Measurements from ENCODE around the gene TSC22D3.
A peak's percentile ranks its signal among the peaks of the same experiment; 100 is the strongest.
"Not testable (repeated sequence)": the region's sequence is repeated elsewhere in the genome, so short reads cannot be mapped to it uniquely, and the experiment has no call there.

Gene TSC22D3

DNA sequence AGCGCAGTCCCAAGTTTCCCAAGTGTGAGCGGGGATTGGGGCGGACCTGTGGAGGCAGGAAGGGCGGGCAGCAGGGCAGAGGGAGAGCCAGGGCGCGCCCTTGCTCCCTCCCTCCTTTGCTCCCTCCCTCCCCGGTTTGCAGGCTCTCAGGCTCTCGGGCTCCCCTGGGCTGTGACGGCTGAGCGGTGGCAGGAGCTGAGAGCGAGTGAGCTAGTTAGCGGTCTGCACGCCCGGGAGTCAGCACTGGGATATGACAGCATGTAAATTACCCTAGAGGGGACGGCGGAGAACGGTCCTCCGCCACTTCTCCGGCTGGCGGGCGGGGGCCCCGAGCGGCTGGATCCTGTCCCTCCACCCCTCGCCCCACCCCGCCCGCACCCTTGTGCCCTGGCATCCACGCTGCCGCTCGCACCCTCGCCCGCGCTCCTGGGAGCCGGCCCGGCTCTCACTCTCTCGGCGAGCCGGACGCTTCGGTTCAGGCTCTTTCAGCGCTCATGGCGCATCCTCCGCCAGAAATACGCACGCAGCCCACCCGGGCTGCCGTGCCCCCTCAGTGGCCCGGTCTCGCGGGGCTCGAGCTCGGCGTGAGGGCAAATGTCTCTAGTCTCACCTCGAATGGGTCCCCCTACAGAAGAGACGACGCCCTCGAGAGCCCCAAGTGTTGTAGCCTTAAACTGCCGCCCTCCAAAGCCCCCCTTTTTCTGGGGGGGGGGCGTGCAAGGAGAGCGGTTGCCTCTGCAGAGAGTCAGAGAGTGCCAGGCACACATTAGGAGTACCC lies at the start of gene TSC22D3:
TSS of gene TSC22D3 (minus strand) at position 54 of the 778 bp plus-strand sequence. CDS start 368 bp downstream, outside the sequence.
- DNase-seq (ENCODE audit: low read depth), result peak; percentile 37
- TF ChIP-seq, protein P1, sequence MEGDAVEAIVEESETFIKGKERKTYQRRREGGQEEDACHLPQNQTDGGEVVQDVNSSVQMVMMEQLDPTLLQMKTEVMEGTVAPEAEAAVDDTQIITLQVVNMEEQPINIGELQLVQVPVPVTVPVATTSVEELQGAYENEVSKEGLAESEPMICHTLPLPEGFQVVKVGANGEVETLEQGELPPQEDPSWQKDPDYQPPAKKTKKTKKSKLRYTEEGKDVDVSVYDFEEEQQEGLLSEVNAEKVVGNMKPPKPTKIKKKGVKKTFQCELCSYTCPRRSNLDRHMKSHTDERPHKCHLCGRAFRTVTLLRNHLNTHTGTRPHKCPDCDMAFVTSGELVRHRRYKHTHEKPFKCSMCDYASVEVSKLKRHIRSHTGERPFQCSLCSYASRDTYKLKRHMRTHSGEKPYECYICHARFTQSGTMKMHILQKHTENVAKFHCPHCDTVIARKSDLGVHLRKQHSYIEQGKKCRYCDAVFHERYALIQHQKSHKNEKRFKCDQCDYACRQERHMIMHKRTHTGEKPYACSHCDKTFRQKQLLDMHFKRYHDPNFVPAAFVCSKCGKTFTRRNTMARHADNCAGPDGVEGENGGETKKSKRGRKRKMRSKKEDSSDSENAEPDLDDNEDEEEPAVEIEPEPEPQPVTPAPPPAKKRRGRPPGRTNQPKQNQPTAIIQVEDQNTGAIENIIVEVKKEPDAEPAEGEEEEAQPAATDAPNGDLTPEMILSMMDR (conservative IDR thresholded peaks at IDR 0.05; ENCODE audit: low read depth, low read length), result no peak
- H3K4me3 ChIP-seq (ENCODE audit: low read length), result peak within 1 kb of the TSS; percentile 48

DNA sequence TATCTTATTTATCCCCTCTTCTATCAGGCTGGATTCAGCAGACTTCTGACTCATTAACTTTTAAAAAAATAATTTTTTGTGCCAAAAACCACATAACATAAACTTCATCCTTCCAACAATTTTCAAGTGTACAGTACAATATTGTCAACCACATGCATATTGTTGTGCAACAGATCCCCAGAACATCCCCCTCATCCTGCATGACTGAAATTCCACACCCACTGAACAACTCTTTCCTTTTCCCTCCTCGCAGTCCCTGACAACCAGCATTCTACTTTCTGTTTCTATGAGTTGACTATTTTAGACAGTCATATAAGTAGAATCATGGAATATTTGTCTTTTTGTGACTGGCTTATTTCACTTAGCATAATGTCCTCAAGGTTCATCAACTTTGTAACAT lies 47.9 kb upstream of the TSC22D3 start:
- no peak overlapping the region for H3K4me3 ChIP-seq (ENCODE audit: low read length)
- TF ChIP-seq, protein P1 (conservative IDR thresholded peaks at IDR 0.05; ENCODE audit: low read depth, low read length), result no peak
- DNase-seq (ENCODE audit: low read depth), result no peak

DNA sequence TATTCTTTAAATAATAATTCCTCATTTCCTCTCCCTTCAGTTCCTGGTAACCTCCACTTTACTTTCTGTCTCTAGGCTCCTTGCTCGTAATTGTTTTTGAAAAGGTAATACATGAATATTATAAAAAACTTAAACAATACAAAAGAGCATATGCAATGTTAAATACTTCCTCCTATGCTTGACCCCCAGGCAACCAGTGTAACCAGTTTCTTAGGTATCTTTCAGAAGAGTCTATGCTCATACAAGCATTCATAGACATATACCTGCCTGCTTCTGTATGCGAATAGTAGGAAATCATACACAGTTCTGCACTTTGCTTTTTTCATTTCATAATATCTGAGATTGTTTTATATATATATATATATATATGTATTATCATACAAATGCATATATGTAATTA lies 47.5 kb upstream of the TSC22D3 start:
- TF ChIP-seq, protein P1 (conservative IDR thresholded peaks at IDR 0.05; ENCODE audit: low read depth, low read length), result no peak
- no peak for DNase-seq (ENCODE audit: low read depth)
- no peak overlapping the region for H3K4me3 ChIP-seq (ENCODE audit: low read length)

DNA sequence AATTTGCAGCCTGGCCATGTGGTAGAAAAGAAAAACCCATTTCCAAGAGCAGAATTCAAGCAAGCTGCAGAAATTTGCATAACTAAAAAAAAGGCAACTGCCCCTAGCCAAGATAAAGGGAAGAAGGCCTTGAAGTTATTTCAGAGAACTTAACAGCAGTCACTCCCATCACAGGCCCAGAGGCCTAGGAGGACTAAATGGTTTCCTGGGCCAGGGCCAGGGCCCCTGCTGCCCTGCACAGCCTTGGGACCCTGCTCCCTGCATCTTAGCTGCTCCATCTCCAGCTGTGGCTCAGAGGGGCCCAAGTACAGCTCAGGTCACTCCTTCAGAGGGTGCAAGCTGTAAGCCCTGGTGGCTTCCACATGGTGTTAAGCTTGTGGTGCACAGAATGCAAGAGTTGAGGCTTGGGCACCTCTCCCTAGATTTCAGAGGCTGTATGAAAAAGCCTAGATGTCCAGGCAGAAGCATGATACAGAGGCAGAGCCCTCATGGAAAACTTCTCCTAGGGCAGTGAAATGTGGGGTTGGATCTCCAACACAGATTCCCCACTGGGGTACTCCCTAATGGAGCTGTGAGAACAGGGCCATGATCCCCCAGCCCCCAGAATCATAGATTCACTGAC lies 43.4 kb upstream of the TSC22D3 start:
- H3K4me3 ChIP-seq (ENCODE audit: low read length), result no peak overlapping the region
- DNase-seq (ENCODE audit: low read depth), result no peak
- TF ChIP-seq, protein P1 (conservative IDR thresholded peaks at IDR 0.05; ENCODE audit: low read depth, low read length), result no peak

DNA sequence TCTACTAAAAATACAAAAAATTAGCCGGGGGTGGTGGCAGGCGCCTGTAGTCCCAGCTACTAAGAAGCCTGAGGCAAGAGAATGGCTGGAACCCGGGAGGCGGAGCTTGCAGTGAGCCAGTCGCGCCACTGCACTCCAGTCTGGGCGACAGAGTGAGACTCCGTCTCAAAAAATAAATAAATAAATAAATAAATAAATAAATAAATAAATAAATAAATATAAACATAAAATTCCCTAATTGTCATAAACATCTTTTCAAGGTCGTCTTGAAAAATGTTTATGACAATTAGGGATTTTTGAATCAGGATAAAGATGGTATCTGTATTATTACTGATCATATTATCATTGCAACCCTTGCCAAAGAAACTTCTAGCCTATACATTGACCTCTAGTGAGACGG lies 34.5 kb upstream of the TSC22D3 start:
- DNase-seq (ENCODE audit: low read depth); H3K4me3 ChIP-seq (ENCODE audit: low read length): not testable (repeated sequence)

DNA sequence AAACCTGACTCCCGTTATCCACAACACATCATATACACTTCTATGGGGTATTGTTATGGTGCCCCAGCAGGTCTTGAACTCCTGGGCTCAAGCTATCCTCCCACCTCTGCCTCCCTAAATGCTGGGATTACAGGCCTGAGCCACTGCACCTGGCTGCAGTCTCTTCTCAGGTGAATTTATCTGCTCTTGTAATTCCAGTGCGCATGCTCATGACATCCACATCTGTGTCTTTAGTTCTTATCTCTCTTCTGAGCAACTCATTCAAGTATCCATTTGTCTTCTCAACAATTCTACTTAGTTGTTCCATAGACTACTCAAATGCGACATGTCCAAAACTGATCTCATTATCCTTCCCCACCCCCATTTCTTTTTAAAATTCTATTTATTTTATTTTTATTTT lies 29.6 kb upstream of the TSC22D3 start:
- TF ChIP-seq, protein P1 (conservative IDR thresholded peaks at IDR 0.05; ENCODE audit: low read depth, low read length), result no peak
- no peak overlapping the region for H3K4me3 ChIP-seq (ENCODE audit: low read length)

DNA sequence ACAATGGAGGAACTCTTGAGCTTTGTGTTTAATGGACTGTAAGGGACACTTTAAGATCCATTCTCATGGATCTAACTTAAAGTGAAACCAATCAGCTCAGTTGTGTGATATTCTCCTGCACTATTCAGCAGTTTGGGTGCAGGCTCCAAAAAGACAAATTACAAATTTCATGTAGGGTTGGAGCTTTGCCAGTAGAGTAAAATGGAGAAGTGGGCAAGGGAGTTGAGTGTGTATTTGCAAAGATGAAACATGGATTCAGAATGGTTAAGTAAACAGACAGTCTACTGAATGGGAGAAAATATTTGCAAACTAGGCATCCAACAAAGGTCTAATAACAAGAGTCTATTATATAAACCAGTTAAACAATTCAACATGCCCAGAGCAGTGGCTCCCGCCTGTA lies 28.8 kb upstream of the TSC22D3 start:
- TF ChIP-seq, protein P1 (conservative IDR thresholded peaks at IDR 0.05; ENCODE audit: low read depth, low read length), result no peak
- no peak overlapping the region for H3K4me3 ChIP-seq (ENCODE audit: low read length)
- no peak for DNase-seq (ENCODE audit: low read depth)

More for the DNA sequence above, 29.6 kb upstream of the TSC22D3 start:
- no peak for DNase-seq (ENCODE audit: low read depth)

Measured in retinal pigment epithelial cell (primary cell).